SK-N-SH (cell line): ENCODE measurements around the gene NCSTN. TPM values are rescaled to one million over a fixed set of nuclear protein-coding genes. Genes with fewer than 3 reads are reported as not detected.

Source experiments
- CTCF ChIA-PET: fragments of 300-600, 350-600 bp; formaldehyde crosslinking; extraction: SDS; loops from one replicate; lab custom pipeline; 2021; lab: Yijun Ruan, JAX
- POLR2A ChIA-PET: fragments of 350-600 bp; sonication (Branson Sonifier 250); formaldehyde crosslinking; extraction: SDS; loops from one replicate; lab custom pipeline; 2020; ENCODE audit warnings: antibody characterized with exemption, inconsistent platforms; lab: Yijun Ruan, JAX
- DNase-seq: peaks from one replicate; pipeline ENCODE4 v3.0.0; 2012
- H2AFZ ChIP-seq: fragments of 200-600 bp; sonication (generic); 2 replicates; pipeline ENCODE4 v1.8.1; 2016; ENCODE audit warnings: antibody characterized with exemption, mild to moderate bottlenecking, low read depth
- H3F3A ChIP-seq: fragments of 200-600 bp; sonication (generic); replicated peaks from 2 replicates; pipeline ENCODE3; 2016; ENCODE audit warnings: antibody characterized with exemption, mild to moderate bottlenecking; ENCODE audit not compliant: insufficient read depth
- H3K27ac ChIP-seq, 2 experiments: fragments of 200-500 bp in 1 of 2; fragments of 200-600 bp in 1 of 2; sonication (Bioruptor generic) in 1 of 2; sonication (generic), shearing (Covaris generic) in 1 of 2; 2 replicates each; pipeline versions ENCODE4 v1.5.1 to v1.6.1; 2014 to 2016; ENCODE audit warnings: low read depth in 2 of 2, inconsistent platforms in 1 of 2, low read length in 1 of 2, mild to moderate bottlenecking in 1 of 2, mixed read lengths in 1 of 2
- H3K27me3 ChIP-seq: fragments of 200-600 bp; sonication (generic), shearing (Covaris generic); 2 replicates; pipeline ENCODE4 v1.6.1; 2016; ENCODE audit warnings: mixed run types; ENCODE audit not compliant: insufficient read depth
- H3K36me3 ChIP-seq, 2 experiments: fragments of 200-500 bp in 1 of 2; fragments of 200-600 bp in 1 of 2; sonication (Bioruptor generic) in 1 of 2; sonication (generic) in 1 of 2; replicated peaks in 1 of 2; 2 replicates each; pipeline versions ENCODE3 to v1.5.1; 2014 to 2016; ENCODE audit warnings: low read length in 1 of 2, mild to moderate bottlenecking in 1 of 2; ENCODE audit not compliant: insufficient read depth in 2 of 2, control insufficient read depth in 1 of 2
- H3K4me1 ChIP-seq, 2 experiments: fragments of 200-500 bp in 1 of 2; fragments of 200-600 bp in 1 of 2; sonication (Bioruptor generic) in 1 of 2; sonication (generic), shearing (Covaris generic) in 1 of 2; 2 replicates each; pipeline versions ENCODE4 v1.5.1 to v1.6.1; 2014 to 2016; ENCODE audit warnings: low read depth in 1 of 2, low read length in 1 of 2, mixed run types in 1 of 2; ENCODE audit not compliant: insufficient read depth in 2 of 2, control insufficient read depth in 1 of 2
- H3K4me2 ChIP-seq: fragments of 200-600 bp; sonication (generic), shearing (Covaris generic); 2 replicates; pipeline ENCODE4 v1.6.1; 2017; ENCODE audit warnings: mixed run types
- H3K4me3 ChIP-seq, 2 experiments: fragments of 200-500 bp in 1 of 2; fragments of 200-600 bp in 1 of 2; sonication (Bioruptor generic) in 1 of 2; sonication (generic), shearing (Covaris generic) in 1 of 2; 2 replicates each; pipeline versions ENCODE4 v1.5.1 to v1.8.1; 2014 to 2016; ENCODE audit warnings: low read depth in 2 of 2, inconsistent platforms in 1 of 2, low read length in 1 of 2, mild to moderate bottlenecking in 1 of 2, mixed read lengths in 1 of 2, moderate library complexity in 1 of 2
- H3K79me2 ChIP-seq: fragments of 200-600 bp; sonication (generic); 2 replicates; pipeline ENCODE4 v1.8.1; 2017; ENCODE audit warnings: mild to moderate bottlenecking; ENCODE audit not compliant: insufficient read depth
- H3K9ac ChIP-seq: fragments of 200-600 bp; sonication (generic); 2 replicates; pipeline ENCODE4 v1.6.1; 2017; ENCODE audit warnings: mixed run types
- H3K9me2 ChIP-seq: fragments of 200-600 bp; sonication (generic); 2 replicates; pipeline ENCODE4 v1.6.1; 2017; ENCODE audit warnings: mixed run types
- H3K9me3 ChIP-seq: fragments of 200-600 bp; sonication (generic); 2 replicates; pipeline ENCODE4 v1.6.1; 2017; ENCODE audit warnings: mixed run types, mild to moderate bottlenecking, moderate library complexity
- H4K20me1 ChIP-seq: fragments of 200-600 bp; sonication (generic); 2 replicates; pipeline ENCODE4 v1.6.1; 2017; ENCODE audit warnings: mild to moderate bottlenecking, mixed run types; ENCODE audit not compliant: insufficient read depth
- CTCF ChIP-seq: fragments of 200-600 bp; sonication (generic); IDR thresholded peaks from 2 replicates; pipeline ENCODE4 v1.6.1; 2017; ENCODE audit warnings: antibody characterized with exemption, mild to moderate bottlenecking, moderate library complexity
- EP300 ChIP-seq, 2 experiments: IDR thresholded peaks; 2 replicates each; pipeline versions ENCODE4 v1.4.0 to v1.6.1; 2012; ENCODE audit warnings: borderline replicate concordance in 1 of 2, low read depth in 1 of 2, low read length in 1 of 2
- EZH2phosphoT487 ChIP-seq: fragments of 200-600 bp; sonication (generic); IDR thresholded peaks from 2 replicates; pipeline ENCODE4 v1.6.1; 2017; ENCODE audit warnings: low read depth, mixed run types, mild to moderate bottlenecking, antibody characterized with exemption, moderate library complexity, borderline replicate concordance
- FOSL2 ChIP-seq: IDR thresholded peaks from 2 replicates; pipeline ENCODE4 v1.4.0; 2012; ENCODE audit warnings: low read depth, mild to moderate bottlenecking, moderate library complexity, borderline replicate concordance
- GATA2 ChIP-seq: sonication (generic); formaldehyde crosslinking; IDR thresholded peaks from 2 replicates; pipeline ENCODE4 v1.5.0; 2020; ENCODE audit warnings: mild to moderate bottlenecking, missing genetic modification reagents
- MEF2A ChIP-seq: IDR thresholded peaks from 2 replicates; pipeline ENCODE4 v1.4.0; 2012; ENCODE audit warnings: low read depth, borderline replicate concordance
- POLR2AphosphoS5 ChIP-seq: IDR thresholded peaks from 2 replicates; pipeline ENCODE4 v1.6.1; 2012; ENCODE audit warnings: low read depth, low read length
- TEAD4 ChIP-seq: IDR thresholded peaks from 2 replicates; pipeline ENCODE4 v1.4.0; 2012; ENCODE audit warnings: mild to moderate bottlenecking, borderline replicate concordance; ENCODE audit not compliant: insufficient read depth
- USF2 ChIP-seq: fragments of 150-350 bp; IDR thresholded peaks from 2 replicates; pipeline ENCODE4 v1.6.1; 2017; ENCODE audit warnings: antibody characterized with exemption, low read length, low read depth, borderline replicate concordance
- YY1 ChIP-seq: IDR thresholded peaks from 2 replicates; pipeline ENCODE4 v1.4.0; 2012; ENCODE audit warnings: low read depth, mild to moderate bottlenecking
- WGBS: methylation state at CpG from one replicate; pipeline ENCODE4 v1.1.6; 2017; ENCODE audit warnings: low lambda C conversion rate; 5-methylcytosine and 5-hydroxymethylcytosine counted together
- polyA plus RNA-seq, 3 experiments: library from polyadenylated mRNA; depleted of rRNA; stranded (reverse); fragments of >200 nt; gene quantifications; 2 replicates each; pipeline ENCODE4 v1.2.3, GENCODE V29; 2012

The NCSTN gene
- polyA plus RNA-seq, 1 of the 3 experiments (the other 2 are of a cell fraction) = 165 TPM

DNA sequence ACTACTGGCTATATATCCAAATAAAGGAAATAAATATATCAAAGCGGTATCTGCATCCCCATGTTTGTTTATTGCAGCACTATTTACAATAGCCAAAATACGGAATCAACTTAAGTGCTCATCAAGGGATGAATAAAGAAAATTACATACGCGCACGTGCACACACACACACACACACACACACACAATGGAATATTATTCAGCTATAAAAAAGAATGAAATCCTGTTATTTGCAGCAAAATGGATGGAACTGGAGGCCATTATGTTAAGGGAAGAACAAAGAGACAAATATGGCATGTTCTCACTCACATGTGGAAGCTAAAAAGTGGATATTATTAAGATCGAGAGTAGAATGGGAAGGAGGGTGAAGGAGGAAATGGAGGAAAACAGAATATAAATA lies 20.4 kb upstream of the NCSTN start:
- CTCF ChIA-PET = interaction anchor here (1.4 to 2.9 kb wide), 2 partner anchors 31 to 130 kb away, joined by 5 to 13 read pairs; no protein-coding TSS in a partner anchor
- POLR2A ChIA-PET = no interaction called here
- H3K9ac ChIP-seq = no peak overlapping the region
- no peaks in the 10 kb centered on the region for H3K4me1 ChIP-seq
- peaks cover 40% of the 10 kb centered on the region for H3F3A ChIP-seq
- WGBS = 95% methylated on average over 6 of the region's 6 CpGs
- peaks cover 72 to 89% of the 10 kb centered on the region in 2 experiments for H3K36me3 ChIP-seq
- H3K79me2 ChIP-seq = peaks cover 92% of the 10 kb centered on the region
- no peak for TF ChIP-seq GATA2
- peaks cover 31% of the 10 kb centered on the region for H4K20me1 ChIP-seq
- H3K27ac ChIP-seq = no peak overlapping the region
- no peaks in the 10 kb centered on the region for H3K9me3 ChIP-seq
- DNase-seq = no peak
- H3K4me3 ChIP-seq = no peak overlapping the region
- no peak overlapping the region for H2AFZ ChIP-seq
- H3K4me2 ChIP-seq = no peak overlapping the region
- no peaks in the 10 kb centered on the region for H3K9me2 ChIP-seq
- no peaks in the 10 kb centered on the region for H3K27me3 ChIP-seq

DNA sequence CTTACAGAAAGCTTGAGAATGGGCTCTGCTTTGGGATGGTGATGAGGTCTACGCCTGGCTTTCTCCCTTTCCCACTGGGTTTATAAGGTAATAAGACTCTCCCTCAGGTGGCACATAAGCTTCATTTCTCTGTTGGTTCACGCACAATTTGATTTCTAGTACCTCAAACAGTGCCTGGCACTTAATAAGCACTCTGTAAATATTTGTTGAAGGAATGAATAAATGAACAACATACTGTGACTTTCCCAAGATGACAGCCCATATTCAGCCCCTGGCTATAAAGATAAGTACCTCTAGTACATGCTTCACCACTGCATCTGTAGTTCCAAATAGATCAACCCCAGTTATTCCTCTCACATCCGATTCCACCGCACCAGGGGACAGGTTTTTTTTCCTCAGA lies 17.9 kb upstream of the NCSTN start:
- peaks cover 76 to 87% of the 10 kb centered on the region in 2 experiments for H3K36me3 ChIP-seq
- H3K9ac ChIP-seq = no peak overlapping the region
- H3K27ac ChIP-seq = no peak overlapping the region
- H3K79me2 ChIP-seq = peaks cover 91% of the 10 kb centered on the region
- DNase-seq = no peak
- ChIA-PET POLR2A (no interaction called here), CTCF (interaction anchor here (0.6 to 2.9 kb wide), 4 partner anchors 8 to 34 kb away, joined by 3 to 13 read pairs (median 6); no protein-coding TSS in a partner anchor)
- peaks cover 30% of the 10 kb centered on the region for H3F3A ChIP-seq
- no peak overlapping the region for H3K4me2 ChIP-seq
- no peak overlapping the region for H2AFZ ChIP-seq
- no peaks in the 10 kb centered on the region for H3K9me2 ChIP-seq
- H3K9me3 ChIP-seq = no peaks in the 10 kb centered on the region
- H3K27me3 ChIP-seq = no peaks in the 10 kb centered on the region
- no peaks in the 10 kb centered on the region for H3K4me1 ChIP-seq
- H3K4me3 ChIP-seq = no peak overlapping the region
- TF ChIP-seq EP300 (IDR thresholded peaks at IDR 0.05; ENCODE audit: borderline replicate concordance in 1 of 2, low read depth in 1 of 2, low read length in 1 of 2) (no peak), GATA2 (no peak), USF2 (no peak), YY1 (no peak), FOSL2 (no peak), TEAD4 (no peak), CTCF (no peak), POLR2AphosphoS5 (no peak), EZH2phosphoT487 (no peak), MEF2A (no peak)
- peaks cover 23% of the 10 kb centered on the region for H4K20me1 ChIP-seq
- 91% methylated on average over 4 of the region's 4 CpGs for WGBS
